Measurements from ENCODE around the gene SH3PXD2A.

SH3PXD2A gene

DNA sequence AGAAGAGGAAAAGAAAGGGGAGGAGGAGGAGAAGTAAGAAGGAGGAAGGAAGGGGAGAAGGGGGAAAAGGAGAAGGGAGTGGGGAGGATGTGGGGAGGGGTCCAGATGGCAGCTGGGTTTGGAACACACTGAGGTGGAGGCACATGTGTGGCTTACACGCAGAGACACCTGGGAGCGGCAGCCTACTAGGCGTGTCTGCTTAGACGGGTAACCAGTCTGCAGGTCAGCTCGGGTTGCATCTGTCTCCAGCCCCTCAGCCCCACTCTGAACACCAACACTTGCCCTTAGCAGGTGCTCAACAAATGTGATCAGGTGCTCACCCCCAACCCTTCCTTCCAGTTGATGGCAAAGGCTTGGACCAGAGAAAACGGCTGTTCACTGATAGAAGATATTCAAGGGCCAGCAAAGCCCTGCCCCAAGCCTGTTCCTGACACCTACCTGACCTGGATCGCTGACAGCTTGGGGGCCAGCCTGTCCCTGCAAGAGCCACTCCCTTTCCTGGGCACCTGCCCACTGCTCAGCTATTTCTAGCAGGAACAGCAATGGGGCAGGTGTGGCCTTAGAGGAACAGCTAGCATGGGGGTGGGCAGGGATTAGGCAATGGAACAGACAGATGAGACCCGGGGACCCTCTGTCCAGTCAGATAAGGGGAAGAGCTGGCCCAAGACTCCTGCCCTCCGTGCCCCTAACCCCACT, 70.5 kb downstream of the SH3PXD2A start:
- no peak overlapping the region for H3K4me2 ChIP-seq
- TF ChIP-seq, protein P1, sequence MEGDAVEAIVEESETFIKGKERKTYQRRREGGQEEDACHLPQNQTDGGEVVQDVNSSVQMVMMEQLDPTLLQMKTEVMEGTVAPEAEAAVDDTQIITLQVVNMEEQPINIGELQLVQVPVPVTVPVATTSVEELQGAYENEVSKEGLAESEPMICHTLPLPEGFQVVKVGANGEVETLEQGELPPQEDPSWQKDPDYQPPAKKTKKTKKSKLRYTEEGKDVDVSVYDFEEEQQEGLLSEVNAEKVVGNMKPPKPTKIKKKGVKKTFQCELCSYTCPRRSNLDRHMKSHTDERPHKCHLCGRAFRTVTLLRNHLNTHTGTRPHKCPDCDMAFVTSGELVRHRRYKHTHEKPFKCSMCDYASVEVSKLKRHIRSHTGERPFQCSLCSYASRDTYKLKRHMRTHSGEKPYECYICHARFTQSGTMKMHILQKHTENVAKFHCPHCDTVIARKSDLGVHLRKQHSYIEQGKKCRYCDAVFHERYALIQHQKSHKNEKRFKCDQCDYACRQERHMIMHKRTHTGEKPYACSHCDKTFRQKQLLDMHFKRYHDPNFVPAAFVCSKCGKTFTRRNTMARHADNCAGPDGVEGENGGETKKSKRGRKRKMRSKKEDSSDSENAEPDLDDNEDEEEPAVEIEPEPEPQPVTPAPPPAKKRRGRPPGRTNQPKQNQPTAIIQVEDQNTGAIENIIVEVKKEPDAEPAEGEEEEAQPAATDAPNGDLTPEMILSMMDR (conservative IDR thresholded peaks at IDR 0.05; ENCODE audit: low read depth, low read length), result no peak
- no peak overlapping the region for H3K27ac ChIP-seq
- H3K79me2 ChIP-seq (ENCODE audit: insufficient read depth, low read depth), result no peaks in the 10 kb centered on the region
- no peaks in the 10 kb centered on the region for H3K36me3 ChIP-seq (ENCODE audit: insufficient read depth)
- no peaks in the 10 kb centered on the region for H4K20me1 ChIP-seq (ENCODE audit: insufficient read depth)
- H3K27me3 ChIP-seq (ENCODE audit: insufficient read depth, low read depth), result no peaks in the 10 kb centered on the region
- H3K4me1 ChIP-seq (ENCODE audit: low read depth, poor library complexity, severe bottlenecking), result peaks cover 14% of the 10 kb centered on the region
- H3K4me3 ChIP-seq (IDR thresholded peaks at IDR 0.05; ENCODE audit: insufficient read depth, low read depth, low read length), result no peak overlapping the region
- no peak overlapping the region for H2AFZ ChIP-seq (ENCODE audit: low read depth)
- no peak overlapping the region for H3K9ac ChIP-seq

DNA sequence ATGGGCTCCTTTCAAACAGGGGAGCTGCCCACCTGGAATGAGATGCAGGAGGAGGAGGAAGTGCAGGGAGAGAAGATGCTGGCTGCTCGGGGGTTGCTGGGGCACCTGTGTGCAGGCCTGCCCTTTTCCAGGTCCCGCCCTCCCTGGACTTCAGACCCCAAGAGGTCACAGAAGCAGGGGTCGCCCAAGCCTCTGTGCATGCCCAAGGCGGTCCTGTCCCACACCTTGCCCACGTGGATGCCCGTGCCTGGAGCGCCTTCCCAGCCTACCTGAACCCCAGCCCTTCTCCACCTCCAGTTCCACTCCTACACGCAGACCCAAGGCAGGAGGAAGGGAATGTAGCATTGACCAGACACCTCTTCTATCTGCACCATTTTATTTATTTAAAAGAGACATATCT, 71.3 kb downstream of the SH3PXD2A start:
- H3K4me2 ChIP-seq, result no peak overlapping the region
- peaks cover 14% of the 10 kb centered on the region for H3K4me1 ChIP-seq (ENCODE audit: low read depth, poor library complexity, severe bottlenecking)
- H3K9ac ChIP-seq, result no peak overlapping the region
- TF ChIP-seq, protein P1 (conservative IDR thresholded peaks at IDR 0.05; ENCODE audit: low read depth, low read length), result no peak
- no peaks in the 10 kb centered on the region for H3K36me3 ChIP-seq (ENCODE audit: insufficient read depth)
- no peak overlapping the region for H3K4me3 ChIP-seq (IDR thresholded peaks at IDR 0.05; ENCODE audit: insufficient read depth, low read depth, low read length)
- H3K27ac ChIP-seq, result no peak overlapping the region
- no peaks in the 10 kb centered on the region for H3K27me3 ChIP-seq (ENCODE audit: insufficient read depth, low read depth)
- no peaks in the 10 kb centered on the region for H4K20me1 ChIP-seq (ENCODE audit: insufficient read depth)
- H2AFZ ChIP-seq (ENCODE audit: low read depth), result no peak overlapping the region
- no peaks in the 10 kb centered on the region for H3K79me2 ChIP-seq (ENCODE audit: insufficient read depth, low read depth)

DNA sequence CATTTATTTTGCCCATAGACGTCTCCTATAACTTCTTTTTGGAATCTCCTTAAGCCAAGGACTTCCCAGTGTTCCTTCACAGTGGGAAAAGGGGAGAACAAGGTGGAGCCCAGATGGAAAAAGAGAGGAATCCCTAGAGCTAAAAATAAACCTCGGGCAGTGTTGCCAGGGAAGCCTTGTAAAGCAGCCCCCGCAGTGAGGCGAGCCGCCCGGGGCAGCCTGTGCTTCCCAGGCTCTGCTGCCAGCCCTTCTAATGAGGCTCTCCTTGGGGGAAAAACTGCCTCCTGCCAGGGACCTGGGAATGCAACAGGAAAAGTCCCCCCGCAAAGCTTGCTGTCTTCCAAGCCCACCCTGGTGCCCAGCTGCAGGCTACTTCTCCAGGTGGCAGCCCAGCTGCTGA, 71.7 kb downstream of the SH3PXD2A start:
- H3K4me2 ChIP-seq, result no peak overlapping the region
- H3K4me1 ChIP-seq (ENCODE audit: low read depth, poor library complexity, severe bottlenecking), result peaks cover 14% of the 10 kb centered on the region
- H4K20me1 ChIP-seq (ENCODE audit: insufficient read depth), result no peaks in the 10 kb centered on the region
- H3K79me2 ChIP-seq (ENCODE audit: insufficient read depth, low read depth), result no peaks in the 10 kb centered on the region
- no peak overlapping the region for H3K9ac ChIP-seq
- H3K36me3 ChIP-seq (ENCODE audit: insufficient read depth), result no peaks in the 10 kb centered on the region
- no peaks in the 10 kb centered on the region for H3K27me3 ChIP-seq (ENCODE audit: insufficient read depth, low read depth)
- H3K27ac ChIP-seq, result no peak overlapping the region
- H3K4me3 ChIP-seq (IDR thresholded peaks at IDR 0.05; ENCODE audit: insufficient read depth, low read depth, low read length), result no peak overlapping the region
- H2AFZ ChIP-seq (ENCODE audit: low read depth), result no peak overlapping the region
- TF ChIP-seq, protein P1 (conservative IDR thresholded peaks at IDR 0.05; ENCODE audit: low read depth, low read length), result no peak

DNA sequence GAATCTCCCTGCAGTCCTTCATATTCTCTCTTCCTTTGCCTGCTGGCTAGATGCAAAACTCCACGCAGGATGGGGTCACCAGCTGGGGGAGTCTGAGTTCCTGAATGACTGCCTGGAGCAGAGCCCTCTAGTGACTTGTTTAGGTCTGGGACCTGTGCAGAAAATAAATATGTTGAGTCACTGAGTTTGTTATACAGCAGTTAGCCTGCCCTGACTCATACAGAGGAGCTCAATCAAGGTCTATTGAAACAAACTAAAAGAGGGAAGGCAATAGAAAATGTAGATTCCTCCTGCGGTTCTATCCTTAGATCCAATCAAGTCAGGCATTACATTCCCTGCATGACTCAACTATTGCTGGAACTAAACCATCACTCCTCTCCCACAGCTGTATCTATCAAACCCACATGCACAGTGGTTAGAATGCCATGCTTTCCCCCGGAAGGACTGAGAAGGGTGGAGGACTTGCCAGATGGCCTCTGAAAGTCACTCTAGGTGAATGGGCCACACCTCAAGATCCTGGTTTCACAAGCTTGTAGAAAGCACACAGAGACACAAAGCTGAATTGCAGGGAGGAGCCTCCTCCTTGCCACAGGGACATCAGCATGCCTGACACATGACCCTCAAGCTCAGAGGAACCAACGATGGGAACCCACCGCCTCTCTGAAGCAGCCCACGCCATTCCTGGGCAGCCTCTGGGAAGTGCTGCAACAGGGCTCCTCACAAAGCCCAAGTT, 73.9 kb downstream of the SH3PXD2A start:
- no peaks in the 10 kb centered on the region for H3K36me3 ChIP-seq (ENCODE audit: insufficient read depth)
- H3K27ac ChIP-seq, result peak overlapping the region; percentile 27; the same call in 1 of the 2 replicates
- peak overlapping the region; percentile 36; the same call in 1 of the 2 replicates for H2AFZ ChIP-seq (ENCODE audit: low read depth)
- no peaks in the 10 kb centered on the region for H4K20me1 ChIP-seq (ENCODE audit: insufficient read depth)
- TF ChIP-seq, protein P1 (conservative IDR thresholded peaks at IDR 0.05; ENCODE audit: low read depth, low read length), result peak; percentile 42; the same call in 1 of the 2 replicates
- H3K27me3 ChIP-seq (ENCODE audit: insufficient read depth, low read depth), result no peaks in the 10 kb centered on the region
- no peaks in the 10 kb centered on the region for H3K79me2 ChIP-seq (ENCODE audit: insufficient read depth, low read depth)
- H3K9ac ChIP-seq, result no peak overlapping the region
- H3K4me3 ChIP-seq (IDR thresholded peaks at IDR 0.05; ENCODE audit: insufficient read depth, low read depth, low read length), result no peak overlapping the region
- peaks cover 14% of the 10 kb centered on the region for H3K4me1 ChIP-seq (ENCODE audit: low read depth, poor library complexity, severe bottlenecking)
- peak overlapping the region; percentile 7; the same call in 1 of the 2 replicates for H3K4me2 ChIP-seq

Measured in KMS-11 (cell line).